Adipose tissue (tissue), 3 donors: ENCODE measurements around the gene ZNF276. TPM values are rescaled to one million over a fixed set of nuclear protein-coding genes. Genes with fewer than 3 reads are reported as not detected.
"Not testable (repeated sequence)": the region's sequence is repeated elsewhere in the genome, so short reads cannot be mapped to it uniquely, and the experiment has no call there.

ENCODE experiments used
- H3K27ac ChIP-seq: one replicate; pipeline ENCODE4 v1.5.1; 2013; ENCODE audit warnings: low read depth, low read length
- WGBS, 3 donors: extraction: QIAGEN DNeasy Blood & Tissue Kit; methylation state at CpG; one replicate each; pipeline ENCODE4 v1.1.7; 2013; 5-methylcytosine and 5-hydroxymethylcytosine counted together
- polyA plus RNA-seq, 3 donors: library from polyadenylated mRNA; stranded (reverse); fragments of 200-250 nt; gene quantifications; one replicate each; pipeline ENCODE4 v1.2.3, GENCODE V29; 2013
- donor health status: healthy with polysubstance abuse.
- donor health status: Bipolar disorder and iron deficiency.
- donor health status: healthy.

Gene ZNF276
- polyA plus RNA-seq, result 10 to 100 TPM; 10.7 to 22.5 (median 20.1) TPM

GRCh38 chr16:89720813-89721545 lies at the start of gene ZNF276, which contains the start of gene VPS9D1:
ZNF276 (plus strand) TSS chr16:89721537; CDS start chr16:89721641, 104 bp downstream.
VPS9D1 (minus strand) TSS chr16:89720898; CDS start chr16:89720861, 37 bp downstream.
- H3K27ac ChIP-seq, result peak within 1 kb of the TSS; percentile 88
- 0 to 1% (median 0%) methylated on average over 40 to 100 of the region's 103 CpGs for WGBS, 3 donors

GRCh38 chr16:89671565-89671964 lies 49.8 kb upstream of the ZNF276 start:
- not testable (repeated sequence) for H3K27ac ChIP-seq
- WGBS, 3 donors, result 82 to 94% (median 87%) methylated on average over 4 of the region's 4 CpGs

GRCh38 chr16:89672177-89672941 lies 49.0 kb upstream of the ZNF276 start:
- WGBS, 3 donors, result 77 to 88% (median 82%) methylated on average over 16 of the region's 16 CpGs
- H3K27ac ChIP-seq, result no peak overlapping the region

GRCh38 chr16:89678258-89678657 lies 43.1 kb upstream of the ZNF276 start:
- H3K27ac ChIP-seq, result no peak overlapping the region
- WGBS, 3 donors, result 96 to 100% (median 99%) methylated on average over 2 of the region's 2 CpGs

- 97 to 100% (median 100%) methylated on average over 1 of the region's 1 CpG for WGBS, 3 donors
- H3K27ac ChIP-seq, result no peak overlapping the region
Measured at GRCh38 chr16:89685916-89686315, 35.4 kb upstream of the ZNF276 start.

GRCh38 chr16:89686520-89687091 lies 34.7 kb upstream of the ZNF276 start, which contains the start of gene CDK10:
CDK10 (plus strand) TSS chr16:89686689; CDS start chr16:89686711, 22 bp downstream.
- WGBS, 3 donors, result 0 to 1% (median 1%) methylated on average over 63 to 67 of the region's 67 CpGs
- H3K27ac ChIP-seq, result no peak within 1 kb of the TSS

GRCh38 chr16:89687092-89687940 lies 34.0 kb upstream of the ZNF276 start:
- H3K27ac ChIP-seq, result no peak overlapping the region
- WGBS, 3 donors, result 6 to 15% (median 13%) methylated on average over 37 to 42 of the region's 42 CpGs

GRCh38 chr16:89688395-89688794 lies 32.9 kb upstream of the ZNF276 start:
- WGBS, 3 donors, result 72 to 96% (median 95%) methylated on average over 5 of the region's 5 CpGs
- H3K27ac ChIP-seq, result no peak overlapping the region

GRCh38 chr16:89689142-89689541 lies 32.2 kb upstream of the ZNF276 start:
- no peak overlapping the region for H3K27ac ChIP-seq
- WGBS, 3 donors, result 89 to 95% (median 95%) methylated on average over 13 of the region's 13 CpGs

- 84 to 97% (median 87%) methylated on average over 4 of the region's 4 CpGs for WGBS, 3 donors
- H3K27ac ChIP-seq, result not testable (repeated sequence)
Measured at GRCh38 chr16:89689621-89690020, 31.7 kb upstream of the ZNF276 start.

- WGBS, 3 donors, result 92 to 93% (median 92%) methylated on average over 13 to 16 of the region's 16 CpGs
- H3K27ac ChIP-seq, result no peak overlapping the region
Measured at GRCh38 chr16:89690392-89690901, 30.9 kb upstream of the ZNF276 start.

- WGBS, 3 donors, result 96 to 98% (median 96%) methylated on average over 21 of the region's 21 CpGs
- no peak overlapping the region for H3K27ac ChIP-seq
Measured at GRCh38 chr16:89691231-89691985, 29.9 kb upstream of the ZNF276 start.

- H3K27ac ChIP-seq, result no peak overlapping the region
- 91 to 95% (median 95%) methylated on average over 13 of the region's 13 CpGs for WGBS, 3 donors
Measured at GRCh38 chr16:89691986-89692569, 29.3 kb upstream of the ZNF276 start.

- WGBS, 3 donors, result 92 to 97% (median 94%) methylated on average over 11 of the region's 11 CpGs
- no peak overlapping the region for H3K27ac ChIP-seq
Measured at GRCh38 chr16:89693289-89693731, 28.0 kb upstream of the ZNF276 start.

- WGBS, 3 donors, result 87 to 90% (median 89%) methylated on average over 26 to 32 of the region's 32 CpGs
- H3K27ac ChIP-seq, result no peak overlapping the region
Measured at GRCh38 chr16:89693931-89694783, 27.2 kb upstream of the ZNF276 start.

- 89 to 93% (median 91%) methylated on average over 9 to 23 of the region's 23 CpGs for WGBS, 3 donors
- H3K27ac ChIP-seq, result not testable (repeated sequence)
Measured at GRCh38 chr16:89694784-89695085, 26.6 kb upstream of the ZNF276 start.
